Neuron (in vitro differentiated cells): ENCODE data around the gene RFTN1.

Experiments used
- H2AFZ ChIP-seq: one replicate; pipeline ENCODE4 v1.6.1; 2013; ENCODE audit warnings: low read depth, mild to moderate bottlenecking, inconsistent platforms, low read length, moderate library complexity
- H3K27me3 ChIP-seq: one replicate; pipeline ENCODE4 v1.6.1; 2013; ENCODE audit warnings: low read length; ENCODE audit not compliant: insufficient read depth
- H3K36me3 ChIP-seq: one replicate; pipeline ENCODE4 v1.6.1; 2013; ENCODE audit warnings: low read length; ENCODE audit not compliant: insufficient read depth
- H3K4me1 ChIP-seq: one replicate; pipeline ENCODE4 v1.6.1; 2013; ENCODE audit warnings: low read length; ENCODE audit not compliant: insufficient read depth
- H3K4me3 ChIP-seq: 2 replicates; pipeline ENCODE4 v1.5.1; 2013; ENCODE audit warnings: mild to moderate bottlenecking, low read length, moderate library complexity
- H3K9me3 ChIP-seq: one replicate; pipeline ENCODE4 v1.6.1; 2013; ENCODE audit warnings: low read length

Gene RFTN1

GRCh38 chr3:16520970-16521881 is 7.7 kb upstream of the RFTN1 start:
- Histone ChIP-seq H3K4me1 (peaks cover 20% of the 10 kb centered on the region), H3K9me3 (no peaks in the 10 kb centered on the region), H2AFZ (no peak overlapping the region), H3K4me3 (no peak overlapping the region), H3K27me3 (peaks cover 10% of the 10 kb centered on the region), H3K36me3 (no peaks in the 10 kb centered on the region)

- Histone ChIP-seq H3K36me3 (no peaks in the 10 kb centered on the region), H2AFZ (no peak overlapping the region), H3K27me3 (peaks cover 10% of the 10 kb centered on the region), H3K4me3 (no peak overlapping the region), H3K9me3 (no peaks in the 10 kb centered on the region), H3K4me1 (peaks cover 28% of the 10 kb centered on the region)
Observed at GRCh38 chr3:16520241-16520969, 6.9 kb upstream of the RFTN1 start.

- no peaks in the 10 kb centered on the region for H3K36me3 ChIP-seq
- no peak overlapping the region for H2AFZ ChIP-seq
- H3K9me3 ChIP-seq, result no peaks in the 10 kb centered on the region
- peaks cover 4% of the 10 kb centered on the region for H3K27me3 ChIP-seq
- H3K4me3 ChIP-seq, result no peak overlapping the region
- peaks cover 34% of the 10 kb centered on the region for H3K4me1 ChIP-seq
Observed at GRCh38 chr3:16516695-16517481, 3.4 kb upstream of the RFTN1 start.

GRCh38 chr3:16515885-16516420 is 2.5 kb upstream of the RFTN1 start:
- Histone ChIP-seq H3K9me3 (no peaks in the 10 kb centered on the region), H2AFZ (no peak overlapping the region), H3K4me1 (peaks cover 34% of the 10 kb centered on the region), H3K27me3 (peaks cover 4% of the 10 kb centered on the region), H3K36me3 (no peaks in the 10 kb centered on the region), H3K4me3 (no peak overlapping the region)

- Histone ChIP-seq H3K4me1 (peaks cover 27% of the 10 kb centered on the region), H3K9me3 (no peaks in the 10 kb centered on the region), H3K36me3 (no peaks in the 10 kb centered on the region), H3K4me3 (no peak overlapping the region), H2AFZ (no peak overlapping the region), H3K27me3 (peaks cover 4% of the 10 kb centered on the region)
Observed at GRCh38 chr3:16514755-16515353, 1.4 kb upstream of the RFTN1 start.

- Histone ChIP-seq H3K4me3 (peak overlapping the region; percentile 63), H3K36me3 (no peaks in the 10 kb centered on the region), H3K27me3 (peaks cover 4% of the 10 kb centered on the region), H3K4me1 (peaks cover 27% of the 10 kb centered on the region), H2AFZ (peak overlapping the region; percentile 93), H3K9me3 (no peaks in the 10 kb centered on the region)
Observed at GRCh38 chr3:16514021-16514700, 662 bp upstream of the RFTN1 start.

- peak overlapping the region; percentile 63 for H3K4me3 ChIP-seq
- no peaks in the 10 kb centered on the region for H3K36me3 ChIP-seq
- peak overlapping the region; percentile 93 for H2AFZ ChIP-seq
- H3K27me3 ChIP-seq, result peaks cover 4% of the 10 kb centered on the region
- no peaks in the 10 kb centered on the region for H3K9me3 ChIP-seq
- peaks cover 36% of the 10 kb centered on the region for H3K4me1 ChIP-seq
Observed at GRCh38 chr3:16512435-16513140, 911 bp downstream of the RFTN1 start.

- no peak overlapping the region for H2AFZ ChIP-seq
- H3K36me3 ChIP-seq, result no peaks in the 10 kb centered on the region
- H3K4me3 ChIP-seq, result no peak overlapping the region
- peaks cover 4% of the 10 kb centered on the region for H3K27me3 ChIP-seq
- peaks cover 33% of the 10 kb centered on the region for H3K4me1 ChIP-seq
- no peaks in the 10 kb centered on the region for H3K9me3 ChIP-seq
Observed at GRCh38 chr3:16511681-16512434, 1.6 kb downstream of the RFTN1 start.

- H3K36me3 ChIP-seq, result no peaks in the 10 kb centered on the region
- H3K9me3 ChIP-seq, result no peaks in the 10 kb centered on the region
- peaks cover 22% of the 10 kb centered on the region for H3K4me1 ChIP-seq
- H2AFZ ChIP-seq, result no peak overlapping the region
- no peak overlapping the region for H3K4me3 ChIP-seq
- peaks cover 4% of the 10 kb centered on the region for H3K27me3 ChIP-seq
Observed at GRCh38 chr3:16510620-16511319, 2.7 kb downstream of the RFTN1 start.

- H3K36me3 ChIP-seq, result no peaks in the 10 kb centered on the region
- H3K9me3 ChIP-seq, result no peaks in the 10 kb centered on the region
- H2AFZ ChIP-seq, result no peak overlapping the region
- H3K27me3 ChIP-seq, result peaks cover 4% of the 10 kb centered on the region
- H3K4me1 ChIP-seq, result peaks cover 19% of the 10 kb centered on the region
- H3K4me3 ChIP-seq, result no peak overlapping the region
Observed at GRCh38 chr3:16509721-16510619, 3.5 kb downstream of the RFTN1 start.
